ELR (cell line): ENCODE measurements around the gene ANKRD22.
"Not testable (repeated sequence)": the region's sequence is repeated elsewhere in the genome, so short reads cannot be mapped to it uniquely, and the experiment has no call there.

ENCODE experiments used
- DNase-seq: peaks from one replicate; pipeline ENCODE4 v3.0.0-alpha.2; 2015; ENCODE audit warnings: low read depth

The ANKRD22 gene

GRCh38 chr10:88877298-88877697 lies 25.7 kb upstream of the ANKRD22 start:
- DNase-seq = no peak

GRCh38 chr10:88875081-88875480 lies 23.4 kb upstream of the ANKRD22 start:
- no peak for DNase-seq

- peak; percentile 11 for DNase-seq
Measured at GRCh38 chr10:88874281-88874680, 22.6 kb upstream of the ANKRD22 start.

GRCh38 chr10:88873757-88874156 lies 22.1 kb upstream of the ANKRD22 start:
- no peak for DNase-seq

- no peak for DNase-seq
Measured at GRCh38 chr10:88870089-88870488, 18.4 kb upstream of the ANKRD22 start.

- DNase-seq = no peak
Measured at GRCh38 chr10:88866454-88866853, 14.8 kb upstream of the ANKRD22 start.

GRCh38 chr10:88865281-88865876 lies 13.7 kb upstream of the ANKRD22 start:
- peak; percentile 30 for DNase-seq

- no peak for DNase-seq
Measured at GRCh38 chr10:88861036-88861435, 9.4 kb upstream of the ANKRD22 start.

- peak; percentile 20 for DNase-seq
Measured at GRCh38 chr10:88858491-88858890, 6.8 kb upstream of the ANKRD22 start.

GRCh38 chr10:88857831-88858230 lies 6.2 kb upstream of the ANKRD22 start:
- DNase-seq = no peak

GRCh38 chr10:88854684-88855083 lies 3.0 kb upstream of the ANKRD22 start:
- DNase-seq = no peak

GRCh38 chr10:88853155-88853881 lies 1.7 kb upstream of the ANKRD22 start:
- no peak for DNase-seq

- DNase-seq = no peak
Measured at GRCh38 chr10:88852327-88852726, 683 bp upstream of the ANKRD22 start.

GRCh38 chr10:88850712-88851111 lies 932 bp downstream of the ANKRD22 start:
- no peak for DNase-seq

- DNase-seq = peak; percentile 39
Measured at GRCh38 chr10:88849234-88849633, 2.4 kb downstream of the ANKRD22 start.

- peak; percentile 85 for DNase-seq
Measured at GRCh38 chr10:88848499-88848898, 3.1 kb downstream of the ANKRD22 start.

- no peak for DNase-seq
Measured at GRCh38 chr10:88843171-88843570, 8.5 kb downstream of the ANKRD22 start.

- DNase-seq = no peak
Measured at GRCh38 chr10:88841316-88842111, 10.1 kb downstream of the ANKRD22 start.

GRCh38 chr10:88840881-88841280 lies 10.8 kb downstream of the ANKRD22 start:
- no peak for DNase-seq

GRCh38 chr10:88840104-88840503 lies 11.5 kb downstream of the ANKRD22 start:
- no peak for DNase-seq

- DNase-seq = no peak
Measured at GRCh38 chr10:88838766-88839350, 12.8 kb downstream of the ANKRD22 start.

- not testable (repeated sequence) for DNase-seq
Measured at GRCh38 chr10:88837632-88838031, 14.0 kb downstream of the ANKRD22 start.

GRCh38 chr10:88835910-88836221 lies 15.8 kb downstream of the ANKRD22 start:
- no peak for DNase-seq
